HG03097 (cell line): ENCODE results near the gene MUC21.

Experiments used
- ATAC-seq: cut with Tn5 transposase; IDR thresholded peaks from one replicate; pipeline ENCODE4 v1.9.1; 2021; ENCODE audit not compliant: unreplicated experiment, low FRiP score

MUC21 gene

DNA sequence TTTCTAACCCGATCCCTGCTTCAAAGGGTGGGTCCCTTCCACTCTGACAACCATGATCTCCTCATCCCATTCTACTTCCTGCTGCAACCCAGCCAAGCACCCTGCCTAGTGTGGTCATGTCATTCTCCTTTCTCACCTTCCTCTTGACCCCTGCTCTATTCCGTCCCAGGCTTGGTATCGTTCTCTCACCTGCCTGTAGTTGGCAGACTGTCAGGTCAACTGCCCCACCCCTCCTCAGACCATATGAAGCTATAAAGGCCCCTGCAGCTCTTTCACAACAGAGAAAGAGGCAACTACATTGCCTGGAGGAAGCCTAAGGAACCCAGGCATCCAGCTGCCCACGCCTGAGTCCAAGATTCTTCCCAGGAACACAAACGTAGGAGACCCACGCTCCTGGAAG, at the start of gene MUC21:
MUC21 (plus strand) TSS at position 280 of the 400 bp plus-strand sequence. CDS start 241 bp downstream, outside the sequence.
- no peak for ATAC-seq

DNA sequence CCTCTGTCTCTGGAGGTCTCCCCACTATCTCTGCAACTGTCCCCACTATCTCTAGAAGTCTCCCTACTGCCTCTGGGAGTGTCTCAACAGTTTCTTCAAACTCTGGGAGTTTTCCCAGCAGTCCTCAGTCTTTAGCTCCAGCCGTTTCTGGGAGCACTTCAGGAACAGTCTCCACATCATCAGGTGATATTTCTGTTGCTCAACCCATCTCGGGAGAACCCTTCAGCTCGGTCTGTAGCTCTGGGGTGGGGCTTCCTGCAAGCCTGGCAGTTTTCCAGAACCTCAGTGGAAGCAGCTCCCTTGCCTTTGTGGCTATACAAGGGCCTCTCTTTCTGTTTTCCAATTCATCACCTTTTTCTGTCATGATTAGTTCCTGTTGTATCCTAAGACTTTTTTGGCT, 48.5 kb upstream of the MUC21 start:
- no peak for ATAC-seq

DNA sequence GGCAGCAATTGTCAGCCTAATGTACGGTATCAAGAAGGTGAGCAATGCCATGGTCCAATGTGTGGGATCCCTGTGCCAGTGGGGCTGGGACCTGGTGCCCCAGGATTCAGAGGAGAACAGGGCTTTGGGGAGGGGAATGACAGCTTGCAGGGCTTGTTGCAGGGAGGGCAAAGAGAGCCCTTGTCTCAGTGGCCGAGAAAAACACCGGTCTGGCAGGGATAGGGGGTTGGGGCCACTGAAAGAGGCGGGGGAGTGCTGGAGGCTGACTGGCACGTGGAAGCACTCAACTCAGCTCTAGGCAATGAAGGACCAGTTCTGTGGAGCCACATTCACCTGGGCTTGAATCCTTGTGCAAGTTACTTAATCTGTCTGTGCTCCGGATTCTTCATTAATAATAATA, 46.3 kb upstream of the MUC21 start:
- ATAC-seq, result no peak

DNA sequence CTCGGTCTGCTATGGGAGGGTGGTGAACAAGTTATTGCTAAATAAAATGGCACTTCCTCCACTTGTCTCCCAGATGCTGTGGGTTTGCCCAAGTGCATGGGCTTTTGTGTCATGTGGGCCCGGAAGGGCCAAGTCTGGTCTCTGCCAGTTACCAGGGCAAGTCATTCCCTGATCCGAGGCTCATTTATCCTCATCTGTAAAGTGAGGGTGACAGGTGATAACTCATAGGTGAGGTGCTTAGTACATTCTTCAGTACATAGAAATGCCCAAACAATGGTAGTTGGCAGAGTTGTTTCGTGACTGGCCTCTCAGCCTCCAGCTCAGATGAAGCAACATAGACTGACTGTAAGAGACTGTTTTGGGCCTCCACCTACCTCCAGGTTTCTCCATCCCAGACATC, 44.8 kb upstream of the MUC21 start:
- no peak for ATAC-seq

DNA sequence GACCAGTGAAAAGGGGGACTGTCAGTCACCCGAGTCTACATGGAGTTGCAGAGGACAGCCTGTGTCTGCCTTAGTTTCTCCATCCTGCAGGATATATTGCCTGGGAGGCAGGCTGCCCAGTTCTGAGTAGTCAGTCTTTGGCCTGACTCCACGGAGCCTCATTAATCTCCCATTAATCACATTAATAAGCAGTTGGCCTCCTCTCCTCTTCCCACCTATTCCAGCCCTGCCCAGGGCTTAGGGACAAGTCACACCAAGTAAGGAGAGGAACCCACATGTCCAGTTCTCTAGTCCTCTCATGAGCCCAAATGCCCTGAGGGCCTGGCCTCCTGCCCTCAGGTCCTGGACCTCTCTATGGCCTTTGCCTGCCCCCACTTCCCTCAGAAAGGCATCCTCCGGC, 44.0 kb upstream of the MUC21 start:
- ATAC-seq, result no peak

DNA sequence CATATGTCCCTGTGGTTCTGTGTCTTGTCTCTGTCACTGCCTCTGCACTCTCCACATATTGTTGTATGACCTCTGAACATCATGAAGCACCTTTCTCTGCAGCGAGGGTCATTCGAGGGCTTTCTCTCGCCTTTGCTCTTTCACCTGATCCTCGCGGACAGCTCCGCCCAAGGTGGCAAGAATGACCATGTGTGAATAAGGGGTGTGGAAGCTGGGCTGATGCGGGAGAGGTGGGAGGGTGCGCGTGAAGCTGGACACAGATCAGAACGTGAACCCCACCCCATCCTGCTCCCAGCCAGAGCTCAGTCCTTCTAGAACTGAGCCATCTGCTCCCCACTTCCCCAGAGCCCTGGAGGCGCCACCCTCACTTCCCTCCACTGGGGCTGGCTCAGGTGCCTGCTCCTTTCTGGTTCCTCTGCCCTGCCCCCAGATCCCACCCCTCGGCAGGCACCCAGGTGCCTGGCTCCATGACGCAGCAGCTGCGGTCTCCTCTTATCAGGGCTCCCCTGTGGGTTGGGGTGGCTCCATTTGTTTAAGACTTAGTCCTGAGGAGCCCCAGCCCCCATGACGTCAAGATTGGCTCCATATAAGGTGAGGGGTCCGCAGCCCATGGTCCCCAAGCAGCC, 43.0 kb upstream of the MUC21 start, which contains the start of gene MUCL3:
MUCL3 (plus strand) TSS at position 613 of the 626 bp plus-strand sequence. CDS start 27 bp downstream, outside the sequence.
- no peak for ATAC-seq

DNA sequence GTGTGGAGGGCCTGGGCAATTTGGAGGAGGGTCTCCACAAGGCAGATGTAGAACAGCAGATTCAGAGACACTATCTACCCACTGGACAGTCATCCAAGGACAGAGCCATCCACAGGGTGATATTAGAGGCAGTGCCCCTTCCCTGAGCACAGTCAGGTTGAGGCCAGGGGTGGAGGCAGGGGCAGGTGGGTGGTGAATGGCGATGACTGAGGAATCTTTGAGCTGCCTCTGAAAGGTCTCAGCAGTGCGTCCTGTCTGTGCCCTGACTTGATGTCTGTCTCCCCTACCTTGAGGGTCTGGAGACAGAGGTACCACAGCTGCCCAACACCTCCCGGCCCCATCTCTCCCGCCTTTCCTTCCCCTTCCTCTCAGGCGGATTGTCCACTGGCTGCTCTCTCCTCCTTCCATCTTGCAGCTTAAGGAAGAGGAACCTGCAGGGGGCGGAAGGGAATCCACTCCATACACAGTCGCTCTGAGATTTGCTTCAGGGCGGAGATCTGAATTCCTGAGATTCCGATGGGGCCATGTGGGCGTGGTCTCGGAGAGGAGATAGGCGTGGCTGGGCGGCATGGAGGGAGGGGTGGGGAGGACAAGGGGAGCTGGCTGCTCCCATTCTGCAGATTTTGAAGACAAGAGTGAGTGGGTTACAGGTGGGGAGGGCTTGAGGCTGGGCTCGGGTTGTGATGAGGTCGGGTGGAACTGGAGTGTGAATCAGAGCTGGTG, 41.0 kb upstream of the MUC21 start:
- no peak for ATAC-seq

DNA sequence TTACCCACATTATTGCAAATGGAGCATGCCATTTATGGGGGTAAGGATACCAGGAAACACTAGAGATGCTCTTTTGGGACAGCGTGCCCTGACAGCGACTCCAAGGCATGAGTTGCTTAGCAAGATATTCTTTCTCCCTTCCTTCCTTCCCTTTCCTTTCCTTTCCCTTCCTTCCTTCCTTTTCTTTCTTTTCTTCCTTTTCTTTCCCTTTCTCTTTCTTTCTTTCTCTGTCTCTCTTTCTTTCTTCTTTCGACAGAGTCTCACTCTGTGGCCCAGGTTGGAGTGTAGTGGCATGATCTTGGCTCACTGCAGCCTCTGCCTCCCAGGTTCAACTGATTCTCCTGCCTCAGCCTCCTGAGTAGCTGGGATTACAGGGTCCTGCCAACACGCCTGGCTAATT, 39.5 kb upstream of the MUC21 start:
- no peak for ATAC-seq

DNA sequence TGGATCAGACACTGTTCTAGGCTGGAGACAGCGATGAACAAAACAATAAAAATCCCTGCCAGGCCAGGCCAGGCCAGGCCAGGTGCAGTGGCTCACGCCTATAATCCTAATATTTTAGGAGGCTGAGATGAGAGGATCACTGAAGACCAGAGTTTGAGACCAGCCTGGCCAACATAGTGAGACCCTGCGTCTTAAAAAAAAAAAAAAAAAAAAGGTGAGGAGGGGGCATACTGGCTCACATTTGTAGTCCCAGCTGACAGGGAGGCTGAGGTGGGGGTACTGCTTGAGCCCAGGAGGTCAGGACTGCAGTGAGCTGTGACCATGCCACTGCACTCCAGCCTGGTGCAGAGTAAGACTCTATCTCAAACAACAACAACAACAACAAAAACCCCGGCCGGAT, 38.2 kb upstream of the MUC21 start:
- ATAC-seq, result no peak

DNA sequence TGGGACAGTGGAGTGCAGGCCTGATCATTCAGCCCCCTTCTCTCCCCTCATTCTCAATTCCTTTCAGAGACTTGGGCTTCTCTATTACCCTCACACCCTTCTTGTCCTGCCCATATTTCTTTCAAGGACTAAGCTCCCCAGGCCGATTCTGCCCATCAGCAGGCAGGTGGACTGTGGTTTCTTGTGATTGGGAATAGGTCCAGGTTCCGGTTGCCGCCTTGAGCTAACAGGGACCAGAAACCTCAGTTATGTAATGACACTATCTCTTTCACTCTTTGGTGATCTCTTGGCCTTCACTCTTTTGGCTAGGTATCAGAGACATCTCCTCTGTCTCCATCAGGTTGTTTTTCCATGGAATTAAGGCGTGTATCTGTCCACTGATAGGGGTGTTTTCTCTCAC, 36.3 kb upstream of the MUC21 start:
- ATAC-seq, result no peak

DNA sequence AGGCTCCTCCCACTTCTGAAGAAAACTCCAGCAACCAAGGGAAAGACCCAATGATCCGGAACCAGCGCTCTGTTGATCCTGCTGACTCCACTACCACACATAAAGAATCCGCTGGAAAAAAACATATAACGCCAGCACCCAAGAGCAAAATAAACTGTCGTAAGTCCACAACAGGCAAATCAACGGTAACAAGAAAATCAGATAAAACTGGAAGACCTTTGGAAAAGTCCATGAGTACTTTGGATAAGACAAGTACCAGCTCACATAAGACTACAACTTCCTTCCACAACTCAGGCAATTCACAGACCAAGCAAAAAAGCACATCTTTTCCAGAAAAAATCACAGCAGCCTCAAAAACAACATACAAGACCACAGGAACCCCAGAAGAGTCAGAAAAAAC, 34.7 kb upstream of the MUC21 start:
- ATAC-seq, result no peak

DNA sequence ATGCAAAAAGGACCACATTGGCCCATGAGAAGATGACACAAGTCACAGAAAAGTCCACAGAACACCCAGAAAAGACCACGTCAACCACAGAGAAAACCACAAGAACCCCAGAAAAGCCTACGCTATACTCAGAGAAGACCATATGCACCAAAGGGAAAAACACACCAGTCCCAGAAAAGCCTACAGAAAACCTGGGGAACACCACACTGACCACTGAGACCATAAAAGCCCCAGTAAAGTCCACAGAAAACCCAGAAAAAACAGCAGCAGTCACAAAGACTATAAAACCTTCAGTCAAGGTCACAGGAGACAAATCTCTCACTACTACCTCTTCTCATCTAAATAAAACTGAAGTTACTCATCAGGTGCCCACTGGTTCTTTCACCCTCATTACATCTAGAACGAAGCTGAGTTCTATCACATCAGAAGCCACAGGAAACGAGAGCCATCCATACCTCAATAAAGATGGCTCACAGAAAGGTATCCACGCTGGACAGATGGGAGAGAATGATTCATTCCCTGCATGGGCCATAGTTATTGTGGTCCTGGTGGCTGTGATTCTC, 31.5 kb upstream of the MUC21 start:
- no peak for ATAC-seq

DNA sequence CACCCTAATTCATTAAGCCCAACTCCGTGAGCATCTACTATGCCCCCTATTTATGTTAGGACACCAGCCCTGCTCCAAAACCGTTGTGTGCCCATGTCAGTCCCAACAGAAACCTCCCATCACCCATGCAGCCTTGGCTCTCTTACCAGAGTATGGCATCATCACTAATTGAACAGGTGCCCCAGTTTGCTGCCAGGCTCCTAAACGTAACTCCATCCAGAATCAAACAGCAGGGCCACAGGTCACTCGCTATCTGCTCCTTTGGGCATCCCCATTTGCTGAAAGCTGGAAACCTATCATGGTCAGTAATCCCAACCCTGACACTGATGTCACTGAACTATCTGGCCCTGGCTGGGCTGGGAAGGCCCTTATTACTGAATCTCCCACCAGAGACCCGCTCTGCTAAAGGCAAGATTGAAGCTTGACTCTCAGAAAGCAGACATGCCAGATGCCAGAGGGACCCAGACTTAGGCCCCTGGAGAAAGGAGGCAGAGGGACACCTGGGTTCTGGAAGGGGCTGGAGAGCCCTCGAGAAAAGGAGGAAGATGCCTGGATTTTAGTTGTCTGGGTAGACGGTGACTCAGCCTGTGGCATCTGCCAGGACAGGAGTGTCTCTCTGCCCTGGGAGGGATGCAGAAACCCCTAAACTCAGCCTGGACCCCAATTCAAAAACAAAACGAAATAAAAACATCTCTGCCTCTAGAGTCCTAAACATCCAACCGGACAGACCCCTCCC, 28.7 kb upstream of the MUC21 start:
- no peak for ATAC-seq

DNA sequence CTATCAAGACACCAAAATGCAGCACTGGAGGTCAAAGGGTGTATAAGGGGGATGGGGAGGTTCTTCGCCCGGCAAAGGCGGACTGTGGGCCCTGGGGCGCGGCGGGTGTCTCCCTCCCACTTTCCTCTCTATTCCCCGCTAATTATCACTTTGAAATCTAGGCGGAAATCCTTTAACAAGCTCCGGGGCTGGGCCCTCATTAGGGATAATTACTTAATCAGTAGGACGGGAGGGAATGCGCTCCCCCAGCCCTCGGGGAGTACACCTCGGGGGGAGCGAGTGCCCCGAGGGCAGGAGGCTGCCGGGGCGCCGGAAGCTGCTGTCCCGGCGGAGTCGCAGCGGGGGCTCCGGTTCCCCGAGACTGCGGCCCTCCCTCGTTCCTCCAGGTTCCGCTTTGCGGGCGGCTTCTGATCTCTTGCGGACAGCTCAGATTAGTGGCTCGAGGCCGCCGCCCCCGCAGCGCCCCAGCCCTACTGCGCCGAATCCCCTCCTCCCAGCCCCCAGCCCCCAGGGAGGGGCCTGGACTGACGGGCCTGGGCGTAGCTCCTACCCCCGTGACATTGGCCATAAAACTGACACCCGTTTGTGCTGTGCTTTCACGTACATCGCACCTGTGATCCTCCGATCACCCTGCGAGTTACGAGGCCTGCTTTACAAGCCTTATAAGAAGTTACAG, 28.0 kb upstream of the MUC21 start:
- ATAC-seq, result no peak

DNA sequence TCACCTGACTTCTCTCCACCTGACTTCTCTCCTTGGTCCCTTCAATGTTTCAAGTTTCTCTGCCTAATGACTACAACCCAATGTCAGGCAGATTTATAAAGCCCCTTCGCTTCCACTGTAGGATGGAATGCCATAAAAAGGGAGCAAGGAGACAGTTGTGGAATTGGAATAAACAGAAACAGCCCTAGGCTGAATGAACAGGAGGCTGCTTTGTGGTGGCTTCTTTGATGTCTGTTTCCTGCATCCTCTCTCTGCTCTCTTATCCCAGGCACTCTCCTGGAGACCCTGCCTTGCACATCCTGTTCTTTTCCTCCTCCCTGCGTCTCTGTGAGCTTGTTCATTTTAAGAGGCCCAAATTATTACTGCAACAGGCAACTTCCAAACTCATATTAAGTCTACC, 25.8 kb upstream of the MUC21 start:
- no peak for ATAC-seq

DNA sequence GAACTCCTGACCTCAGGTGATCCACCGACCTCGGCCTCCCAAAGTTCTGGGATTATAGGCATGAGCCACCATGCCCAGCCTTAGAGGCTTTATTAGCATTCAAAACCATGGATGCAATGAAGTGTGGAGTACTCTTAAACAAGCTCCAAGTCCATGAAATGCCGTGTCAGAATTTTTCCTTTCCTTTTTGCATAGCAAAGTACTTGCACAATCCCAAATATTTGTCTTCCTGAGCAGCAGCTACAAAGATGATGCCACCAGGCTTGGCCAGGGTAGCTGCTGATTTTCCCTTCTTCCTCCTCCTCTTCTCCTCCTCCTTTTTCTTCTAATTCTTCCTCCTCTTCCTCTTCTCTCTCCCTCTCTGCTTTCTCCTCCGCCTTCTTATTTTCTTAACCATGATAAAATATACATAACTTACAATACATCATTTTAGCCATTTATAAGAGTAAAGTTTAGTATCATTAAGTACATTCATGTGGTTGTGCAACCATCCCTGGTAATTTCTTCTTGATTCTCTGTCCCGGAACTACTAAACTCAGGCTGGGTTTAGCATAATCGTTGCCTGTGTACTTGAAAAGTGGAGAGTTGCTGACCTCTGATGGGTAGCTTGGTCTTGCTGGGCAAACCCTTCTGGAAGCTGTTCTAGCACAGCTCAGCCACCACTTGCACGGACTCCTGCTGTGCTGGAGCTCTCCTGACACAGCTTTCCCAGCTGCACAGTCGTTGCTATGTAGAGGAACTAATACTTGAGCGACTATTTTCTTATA, 22.4 kb upstream of the MUC21 start:
- no peak for ATAC-seq

DNA sequence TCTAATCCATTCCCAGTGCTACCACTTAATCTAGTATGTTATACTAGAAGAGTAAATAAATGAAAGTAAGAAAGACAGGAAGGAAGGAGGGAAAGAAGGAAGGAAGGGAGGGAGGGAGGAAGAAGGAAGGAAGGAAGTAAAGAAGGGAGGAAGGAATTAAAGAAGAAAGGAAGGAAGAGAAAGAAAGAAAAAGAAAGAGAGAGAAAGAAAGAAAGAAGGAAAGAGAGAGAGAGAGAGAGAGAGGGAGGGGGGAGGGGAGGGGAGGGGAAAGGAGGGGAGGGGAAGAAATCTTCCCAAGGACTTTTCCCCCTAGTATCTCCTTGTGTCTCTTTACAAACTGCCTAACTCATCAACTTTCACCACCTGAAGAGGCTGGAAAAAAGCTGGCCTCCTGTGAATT, 20.8 kb upstream of the MUC21 start:
- ATAC-seq, result no peak

DNA sequence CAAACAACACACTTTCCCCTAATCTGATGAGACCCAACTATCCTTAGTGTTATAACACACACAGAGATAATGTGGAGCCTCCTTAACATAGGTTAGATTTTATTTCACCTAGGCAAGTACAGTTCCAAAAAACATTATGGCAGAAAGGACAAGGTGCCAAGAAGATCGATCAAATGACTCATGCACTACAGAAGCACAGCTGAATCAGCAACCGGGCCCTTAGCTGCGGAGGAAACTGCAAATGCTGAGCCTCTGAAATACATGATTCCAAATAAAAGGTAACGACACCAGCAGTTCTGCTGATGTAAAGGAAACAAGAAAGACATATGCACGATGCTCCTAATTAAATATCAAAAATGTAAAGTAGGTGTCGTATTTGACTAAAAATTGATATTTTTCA, 19.9 kb upstream of the MUC21 start:
- ATAC-seq, result no peak

DNA sequence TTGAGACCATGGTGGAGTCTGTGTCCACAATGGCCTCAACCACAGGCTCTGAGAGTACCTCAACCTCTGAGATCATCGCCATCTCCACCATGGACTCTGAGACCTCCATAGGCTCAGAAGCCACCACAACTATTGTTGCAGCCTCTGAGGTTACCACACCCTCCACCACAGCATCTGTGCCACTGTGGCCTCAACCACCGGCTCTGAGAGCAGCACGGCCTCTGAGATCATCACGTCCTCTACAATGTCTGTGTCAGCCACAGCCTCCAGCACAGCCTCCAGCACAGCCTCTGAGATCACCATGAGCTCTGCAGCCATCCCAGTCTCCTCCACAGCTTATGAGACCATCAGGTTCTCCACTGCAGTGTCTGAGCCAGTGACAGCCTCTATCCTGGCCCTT, 19.4 kb upstream of the MUC21 start:
- no peak for ATAC-seq

DNA sequence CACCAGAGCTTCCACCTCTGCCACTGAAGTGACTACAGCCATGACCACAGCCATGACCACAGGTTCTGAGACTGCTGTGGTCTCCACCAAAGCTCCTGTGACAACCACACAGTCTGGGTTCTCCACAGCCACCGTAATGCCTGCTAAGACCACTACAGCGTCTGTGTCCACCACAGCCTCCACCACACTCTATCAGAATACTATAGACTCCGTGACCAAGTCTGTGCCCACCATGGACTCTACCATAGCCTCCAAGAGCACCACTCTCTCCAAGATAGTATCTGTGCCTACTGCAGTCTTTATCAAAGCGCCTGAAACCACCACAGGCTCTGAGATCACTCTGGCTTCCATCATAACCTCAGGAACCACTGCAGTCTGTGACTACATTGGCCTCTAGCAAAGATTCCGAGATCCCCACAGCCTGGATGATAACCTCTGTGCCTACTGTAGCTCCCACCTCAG, 18.3 kb upstream of the MUC21 start:
- no peak for ATAC-seq
